K562 (cell line): ENCODE results near the gene GRIA3.

Source experiments
- ATF6 ChIP-seq: sonication (generic); formaldehyde crosslinking; IDR thresholded peaks from 2 replicates; pipeline ENCODE4 v1.4.0; 2020; ENCODE audit warnings: mild to moderate bottlenecking, missing genetic modification reagents
- CTCF ChIP-seq, 3 experiments: IDR thresholded peaks in 2 of 3; conservative IDR thresholded peaks in 1 of 3; 2 replicates each; pipeline ENCODE4 v1.5.1; 2011 to 2012; ENCODE audit warnings: low read length in 3 of 3, mild to moderate bottlenecking in 3 of 3, control low read depth in 2 of 3, improper control_type of control experiment in 1 of 3, inconsistent platforms in 1 of 3, low read depth in 1 of 3, mixed read lengths in 1 of 3, moderate library complexity in 1 of 3; ENCODE audit not compliant: insufficient read depth in 2 of 3
- POLR2AphosphoS5 ChIP-seq: IDR thresholded peaks from 2 replicates; pipeline ENCODE4 v1.6.1; 2011; ENCODE audit warnings: mild to moderate bottlenecking, low read depth, low read length, moderate library complexity; ENCODE audit not compliant: control insufficient read depth, insufficient read depth
- STAT5A ChIP-seq: IDR thresholded peaks from 2 replicates; pipeline ENCODE4 v1.6.1; 2012; ENCODE audit warnings: low read length, inconsistent platforms, borderline replicate concordance
- TAF7 ChIP-seq: fragments of 450-650 bp; IDR thresholded peaks from 2 replicates; pipeline ENCODE4 v1.6.1; 2016; ENCODE audit warnings: missing genetic modification characterization, missing compliant biosample characterization
- ZNF512 ChIP-seq: IDR thresholded peaks from 2 replicates; pipeline ENCODE4 v1.6.1; 2016; ENCODE audit warnings: missing genetic modification characterization, missing compliant biosample characterization
- ZNF639 ChIP-seq, 2 experiments: fragments of 200-800 bp in 1 of 2; sonication (Bioruptor generic) in 1 of 2; sonication (generic) in 1 of 2; formaldehyde crosslinking in 1 of 2; IDR thresholded peaks in 1 of 2; conservative IDR thresholded peaks in 1 of 2; 2 replicates each; pipeline versions ENCODE4 v1.5.0 to v1.6.1; 2016 to 2020; ENCODE audit warnings: missing compliant biosample characterization in 1 of 2, missing genetic modification characterization in 1 of 2, missing genetic modification reagents in 1 of 2
- TF ChIP-seq, protein P1 (sequence below), 2 experiments: fragments of 450-650 bp in 1 of 2; sonication (generic) in 1 of 2; formaldehyde crosslinking in 1 of 2; IDR thresholded peaks; 2 replicates each; pipeline versions ENCODE4 v1.7.1 to v1.9.0; 2016 to 2022; ENCODE audit warnings: inconsistent platforms in 1 of 2, mild to moderate bottlenecking in 1 of 2, missing genetic modification reagents in 1 of 2

- no peak for TF ChIP-seq POLR2AphosphoS5
- TF ChIP-seq CTCF (IDR thresholded peaks at IDR 0.05 in 2 of 3, conservative IDR thresholded peaks at IDR 0.05 in 1 of 3; ENCODE audit: insufficient read depth in 2 of 3, low read depth in 1 of 3, low read length in 3 of 3): no peak
- TF ChIP-seq TAF7 (tag): no peak
- no peak for TF ChIP-seq ZNF639 (CRISPR knock-in tag; conservative IDR thresholded peaks at IDR 0.05 in 1 of 2, IDR thresholded peaks at IDR 0.05 in 1 of 2)
- TF ChIP-seq STAT5A: no peak
- TF ChIP-seq, protein P1, sequence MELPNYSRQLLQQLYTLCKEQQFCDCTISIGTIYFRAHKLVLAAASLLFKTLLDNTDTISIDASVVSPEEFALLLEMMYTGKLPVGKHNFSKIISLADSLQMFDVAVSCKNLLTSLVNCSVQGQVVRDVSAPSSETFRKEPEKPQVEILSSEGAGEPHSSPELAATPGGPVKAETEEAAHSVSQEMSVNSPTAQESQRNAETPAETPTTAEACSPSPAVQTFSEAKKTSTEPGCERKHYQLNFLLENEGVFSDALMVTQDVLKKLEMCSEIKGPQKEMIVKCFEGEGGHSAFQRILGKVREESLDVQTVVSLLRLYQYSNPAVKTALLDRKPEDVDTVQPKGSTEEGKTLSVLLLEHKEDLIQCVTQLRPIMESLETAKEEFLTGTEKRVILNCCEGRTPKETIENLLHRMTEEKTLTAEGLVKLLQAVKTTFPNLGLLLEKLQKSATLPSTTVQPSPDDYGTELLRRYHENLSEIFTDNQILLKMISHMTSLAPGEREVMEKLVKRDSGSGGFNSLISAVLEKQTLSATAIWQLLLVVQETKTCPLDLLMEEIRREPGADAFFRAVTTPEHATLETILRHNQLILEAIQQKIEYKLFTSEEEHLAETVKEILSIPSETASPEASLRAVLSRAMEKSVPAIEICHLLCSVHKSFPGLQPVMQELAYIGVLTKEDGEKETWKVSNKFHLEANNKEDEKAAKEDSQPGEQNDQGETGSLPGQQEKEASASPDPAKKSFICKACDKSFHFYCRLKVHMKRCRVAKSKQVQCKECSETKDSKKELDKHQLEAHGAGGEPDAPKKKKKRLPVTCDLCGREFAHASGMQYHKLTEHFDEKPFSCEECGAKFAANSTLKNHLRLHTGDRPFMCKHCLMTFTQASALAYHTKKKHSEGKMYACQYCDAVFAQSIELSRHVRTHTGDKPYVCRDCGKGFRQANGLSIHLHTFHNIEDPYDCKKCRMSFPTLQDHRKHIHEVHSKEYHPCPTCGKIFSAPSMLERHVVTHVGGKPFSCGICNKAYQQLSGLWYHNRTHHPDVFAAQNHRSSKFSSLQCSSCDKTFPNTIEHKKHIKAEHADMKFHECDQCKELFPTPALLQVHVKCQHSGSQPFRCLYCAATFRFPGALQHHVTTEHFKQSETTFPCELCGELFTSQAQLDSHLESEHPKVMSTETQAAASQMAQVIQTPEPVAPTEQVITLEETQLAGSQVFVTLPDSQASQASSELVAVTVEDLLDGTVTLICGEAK (IDR thresholded peaks at IDR 0.05): no peak
- TF ChIP-seq, protein P1 (CRISPR knock-in tag; IDR thresholded peaks at IDR 0.05): no peak
- no peak for TF ChIP-seq ATF6
- TF ChIP-seq ZNF512 (tag): no peak
These were observed 79.2 kb downstream of the GRIA3 start for GRCh38 chrX:123263270-123263669.
